DOHH2 (cell line): Measurements from ENCODE around the gene AGMAT.

Experiments
- EZH2phosphoT487 ChIP-seq: fragments of 200-600 bp; sonication (generic); IDR thresholded peaks from 2 replicates; pipeline ENCODE4 v1.6.1; 2017; ENCODE audit warnings: borderline replicate concordance, mild to moderate bottlenecking, antibody characterized with exemption, low read length, moderate library complexity, mixed read lengths
- TF ChIP-seq, protein P1 (sequence below): fragments of 200-600 bp; sonication (generic); IDR thresholded peaks from one replicate; pipeline ENCODE4 v1.5.1; 2014; ENCODE audit warnings: antibody characterized with exemption, mild to moderate bottlenecking, low read depth, low read length; ENCODE audit not compliant: poor library complexity, severe bottlenecking

DNA sequence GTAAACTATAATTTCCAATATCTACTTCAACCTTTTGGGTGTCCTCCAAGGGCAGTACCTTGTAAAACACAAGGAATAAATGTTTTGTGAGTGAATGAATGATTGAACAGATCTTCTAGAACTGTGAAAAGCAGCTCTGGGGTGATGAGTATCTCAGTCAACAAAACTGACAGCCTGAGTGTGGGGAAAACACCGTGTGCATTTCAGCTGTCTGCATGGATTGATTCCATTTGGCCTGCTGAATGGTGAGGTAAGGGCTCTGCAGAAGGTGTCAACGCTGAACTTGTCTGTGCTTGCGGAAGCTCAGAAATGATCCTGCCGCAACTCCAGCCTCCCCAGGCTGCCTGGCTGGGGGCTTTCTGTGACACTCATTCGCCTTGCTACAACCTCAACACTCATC lies 7.4 kb upstream of the AGMAT start:
- TF ChIP-seq EZH2phosphoT487: no peak
- TF ChIP-seq, protein P1, sequence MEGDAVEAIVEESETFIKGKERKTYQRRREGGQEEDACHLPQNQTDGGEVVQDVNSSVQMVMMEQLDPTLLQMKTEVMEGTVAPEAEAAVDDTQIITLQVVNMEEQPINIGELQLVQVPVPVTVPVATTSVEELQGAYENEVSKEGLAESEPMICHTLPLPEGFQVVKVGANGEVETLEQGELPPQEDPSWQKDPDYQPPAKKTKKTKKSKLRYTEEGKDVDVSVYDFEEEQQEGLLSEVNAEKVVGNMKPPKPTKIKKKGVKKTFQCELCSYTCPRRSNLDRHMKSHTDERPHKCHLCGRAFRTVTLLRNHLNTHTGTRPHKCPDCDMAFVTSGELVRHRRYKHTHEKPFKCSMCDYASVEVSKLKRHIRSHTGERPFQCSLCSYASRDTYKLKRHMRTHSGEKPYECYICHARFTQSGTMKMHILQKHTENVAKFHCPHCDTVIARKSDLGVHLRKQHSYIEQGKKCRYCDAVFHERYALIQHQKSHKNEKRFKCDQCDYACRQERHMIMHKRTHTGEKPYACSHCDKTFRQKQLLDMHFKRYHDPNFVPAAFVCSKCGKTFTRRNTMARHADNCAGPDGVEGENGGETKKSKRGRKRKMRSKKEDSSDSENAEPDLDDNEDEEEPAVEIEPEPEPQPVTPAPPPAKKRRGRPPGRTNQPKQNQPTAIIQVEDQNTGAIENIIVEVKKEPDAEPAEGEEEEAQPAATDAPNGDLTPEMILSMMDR: no peak
